Stimulated activated CD8-positive, alpha-beta memory T cell treated with anti-CD3 and anti-CD28 coated beads, Interleukin-2, amount 100 ng/mL, for 48 hours (primary cell): ENCODE results near the gene NACC1.
A peak's percentile ranks its signal among the peaks of the same experiment; 100 is the strongest.

Experiments used
- DNase-seq, 2 donors: peaks; one replicate each; pipeline ENCODE4 v3.0.0-alpha.2; 2020; ENCODE audit warnings: low read depth in 2 of 2

NACC1 gene

DNA sequence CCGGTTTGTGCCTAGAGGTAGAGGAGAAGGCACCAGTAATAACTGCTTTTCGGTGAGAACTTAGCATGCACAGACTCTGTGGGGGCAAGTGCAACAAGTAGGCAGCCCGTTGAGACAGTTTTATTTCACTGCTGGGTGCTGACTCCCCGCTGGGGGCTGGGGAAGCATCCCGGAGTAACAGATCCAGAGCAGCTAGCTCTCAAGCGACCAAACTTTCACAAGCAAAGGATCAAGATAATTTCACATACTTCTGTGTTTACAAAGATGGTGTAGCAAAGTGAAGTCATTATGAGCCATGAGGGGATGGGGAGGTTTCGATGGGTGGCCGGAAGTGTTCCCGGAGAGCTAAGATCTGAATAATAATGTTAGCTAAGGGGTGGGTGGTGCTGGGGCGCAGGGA is 2.8 kb downstream of the NACC1 start:
- no peak for DNase-seq

DNA sequence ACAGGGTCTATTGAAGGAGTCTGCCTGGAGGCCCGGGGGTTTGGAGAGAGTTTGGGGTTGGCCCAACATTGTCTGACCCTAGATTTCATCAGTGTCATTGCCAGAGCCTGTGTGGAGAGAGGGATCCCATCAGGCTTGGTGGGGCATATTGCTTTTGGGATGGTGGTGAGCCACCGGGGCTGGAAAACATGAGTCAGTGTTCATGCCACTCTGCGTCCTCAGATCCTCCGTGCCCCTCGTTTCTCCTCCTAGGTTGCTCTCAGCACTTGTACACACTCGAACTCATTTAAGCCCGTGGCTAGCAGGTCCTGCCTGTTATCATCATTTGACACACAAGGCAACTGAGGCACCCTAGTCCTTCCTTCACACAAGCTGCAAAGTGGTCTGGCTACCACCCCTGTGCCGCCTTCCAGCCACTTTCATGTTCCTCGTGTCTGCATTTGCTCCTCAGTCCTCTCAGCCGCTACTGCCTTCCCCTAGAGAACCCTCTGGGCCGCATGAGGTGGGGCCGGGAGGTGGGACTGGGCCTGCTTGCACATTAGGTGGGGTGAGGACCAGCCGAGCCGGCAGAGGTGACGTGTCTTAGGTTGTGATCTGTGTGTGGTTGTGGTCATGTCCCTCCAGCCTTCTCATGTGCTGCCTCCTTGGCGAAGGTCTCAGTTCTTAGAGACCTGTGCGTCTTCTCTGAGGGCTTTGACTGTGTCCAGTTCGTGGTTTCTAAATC is 3.6 kb downstream of the NACC1 start:
- no peak for DNase-seq

DNA sequence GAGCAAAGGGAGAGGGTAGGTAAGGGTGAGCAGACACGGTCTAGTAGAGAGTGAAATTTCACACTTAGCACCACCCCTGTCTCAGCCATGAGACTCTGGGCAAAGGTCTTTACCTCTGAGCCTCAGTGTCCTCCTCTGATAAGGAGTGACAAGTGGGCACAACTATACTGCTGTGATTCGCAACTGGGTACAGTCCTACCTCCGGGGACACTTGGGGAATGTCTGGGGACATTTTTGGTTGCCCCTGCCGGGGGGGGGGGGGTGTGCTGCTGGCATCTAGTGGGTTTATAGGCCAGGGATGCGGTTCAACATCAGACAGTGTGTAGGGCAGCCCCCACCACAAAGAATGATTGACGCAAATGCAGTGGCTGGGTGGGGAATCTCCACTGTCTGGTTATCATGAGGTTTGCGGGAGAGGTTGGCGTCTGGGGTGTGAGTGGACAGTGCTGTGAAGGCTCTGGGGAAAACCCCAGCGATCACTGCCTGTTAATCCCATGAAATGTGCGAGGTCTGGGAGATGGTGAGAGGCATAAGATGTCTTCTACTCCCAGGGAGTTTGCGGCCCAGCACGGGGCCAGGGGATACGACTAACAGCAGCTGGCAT is 4.3 kb downstream of the NACC1 start:
- no peak for DNase-seq

DNA sequence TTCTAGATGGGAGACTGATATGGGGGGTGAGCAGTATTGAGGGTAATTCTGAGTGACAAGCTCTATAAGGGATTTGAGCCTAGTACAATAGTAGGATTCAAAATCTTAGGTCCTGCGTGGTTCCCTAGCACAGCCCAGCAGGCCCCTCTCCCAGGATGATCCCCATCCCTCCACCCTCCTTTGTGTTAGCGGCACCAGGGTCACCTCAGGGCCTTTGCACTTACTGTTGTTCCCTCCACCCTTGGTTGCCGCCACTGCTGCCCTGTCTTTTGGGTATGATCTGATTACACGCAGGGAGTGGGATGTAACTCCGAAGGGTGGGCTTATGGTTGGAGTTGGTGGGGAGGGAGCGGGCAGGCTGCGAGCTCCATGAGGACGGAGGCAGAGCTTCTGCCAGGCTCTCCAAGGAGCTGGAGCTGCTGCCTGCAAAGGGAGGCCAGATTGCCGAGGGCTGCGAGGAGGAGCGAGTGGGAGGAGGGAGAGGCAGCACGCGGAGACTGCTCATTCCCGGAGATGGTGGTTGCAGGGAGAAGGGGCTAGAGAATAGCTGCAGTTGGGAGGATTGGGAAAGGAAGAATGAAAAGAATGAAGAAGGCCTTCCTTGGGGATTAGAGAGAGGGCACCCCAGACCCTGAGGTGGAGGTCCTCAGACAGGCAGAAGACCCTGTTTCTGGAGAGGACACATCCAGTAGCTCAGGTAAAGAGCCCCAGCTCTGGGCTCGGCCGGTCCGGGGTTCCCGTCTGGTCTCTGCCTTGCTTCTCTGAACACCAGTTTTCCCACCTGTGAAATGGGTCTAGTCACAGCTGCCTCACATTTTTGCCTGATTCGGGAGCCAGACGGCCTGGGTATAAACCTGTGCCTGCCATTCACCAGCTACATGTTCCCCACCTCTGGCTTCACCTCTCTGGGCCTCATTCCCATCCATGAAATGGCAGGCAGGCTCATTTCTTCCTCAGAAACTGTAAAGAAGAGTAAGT is 5.2 kb downstream of the NACC1 start:
- no peak for DNase-seq

DNA sequence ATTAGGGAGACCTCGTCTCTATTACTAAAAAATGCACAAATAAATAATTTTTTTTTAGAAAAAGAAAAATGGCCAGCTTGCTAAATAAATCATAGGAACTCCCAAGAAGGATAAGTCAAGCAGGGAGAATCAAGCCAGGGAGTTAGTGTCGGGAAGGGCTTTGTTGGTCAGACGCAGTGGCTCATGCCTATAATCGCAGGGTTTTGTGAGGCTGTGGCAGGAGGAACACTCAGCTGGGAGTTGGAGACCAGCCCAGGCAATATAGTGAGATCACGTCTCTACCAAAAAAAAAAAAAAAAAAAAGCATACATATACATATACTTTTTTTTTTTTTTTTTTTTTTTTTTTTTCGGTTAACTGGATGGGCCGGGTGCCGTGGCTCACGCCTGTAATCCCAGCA is 9.0 kb downstream of the NACC1 start:
- DNase-seq, result no peak

DNA sequence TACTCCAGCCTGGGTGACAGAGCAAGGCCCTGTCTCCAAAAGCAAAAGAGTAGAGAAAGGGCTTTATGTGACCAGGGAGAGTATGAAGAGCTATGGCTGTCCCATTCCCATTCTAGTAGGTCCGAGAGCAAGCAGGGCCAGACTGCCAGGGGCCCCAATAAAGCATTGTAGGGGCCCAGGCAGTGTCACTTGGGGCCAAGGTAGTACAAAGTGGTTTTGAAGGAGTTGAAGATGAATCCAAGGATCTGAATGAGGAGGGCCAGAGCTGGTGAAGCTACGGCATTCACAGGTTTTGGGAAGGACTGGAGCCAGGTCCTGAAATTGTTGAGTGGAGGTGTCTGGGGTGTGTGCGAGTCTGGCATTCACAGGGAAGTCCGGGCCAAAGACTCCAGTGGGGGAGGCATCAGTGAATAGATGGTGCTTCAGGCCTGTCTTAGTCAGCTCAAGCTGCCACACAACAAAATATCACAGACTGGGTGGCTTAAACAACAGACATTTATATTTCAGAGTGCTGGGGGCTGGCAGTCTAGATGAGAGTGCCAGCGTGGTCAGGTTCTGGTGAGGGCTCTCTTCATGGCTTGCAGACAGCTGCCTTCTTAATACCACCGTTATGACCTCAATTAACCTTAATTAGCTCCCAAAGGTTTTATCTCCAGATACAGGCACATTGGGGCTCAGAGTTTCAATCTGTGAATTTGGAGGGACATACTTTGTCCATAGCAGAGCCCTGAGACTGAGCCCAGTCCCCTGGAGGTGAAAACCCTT is 9.9 kb downstream of the NACC1 start:
- no peak for DNase-seq

DNA sequence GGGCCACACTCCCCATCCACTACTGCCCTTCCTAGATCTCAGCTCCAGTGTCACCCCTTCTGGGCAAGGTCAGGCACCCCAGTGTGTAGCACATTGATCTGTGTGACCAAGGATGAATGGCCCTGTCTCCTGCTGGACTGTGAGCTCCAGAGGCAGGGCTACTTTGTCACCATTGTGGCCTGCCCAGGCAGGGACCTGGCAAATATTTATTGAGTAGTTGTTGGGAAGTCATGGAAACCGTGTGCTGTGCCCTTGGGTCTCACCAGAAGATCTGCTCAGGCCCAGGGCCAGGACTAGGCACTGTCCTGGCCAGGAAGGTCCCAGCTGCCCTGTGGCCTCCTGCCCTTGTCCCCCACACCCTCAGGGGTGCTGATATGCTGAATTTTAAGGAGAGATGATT is 10.5 kb downstream of the NACC1 start:
- DNase-seq, result no peak

DNA sequence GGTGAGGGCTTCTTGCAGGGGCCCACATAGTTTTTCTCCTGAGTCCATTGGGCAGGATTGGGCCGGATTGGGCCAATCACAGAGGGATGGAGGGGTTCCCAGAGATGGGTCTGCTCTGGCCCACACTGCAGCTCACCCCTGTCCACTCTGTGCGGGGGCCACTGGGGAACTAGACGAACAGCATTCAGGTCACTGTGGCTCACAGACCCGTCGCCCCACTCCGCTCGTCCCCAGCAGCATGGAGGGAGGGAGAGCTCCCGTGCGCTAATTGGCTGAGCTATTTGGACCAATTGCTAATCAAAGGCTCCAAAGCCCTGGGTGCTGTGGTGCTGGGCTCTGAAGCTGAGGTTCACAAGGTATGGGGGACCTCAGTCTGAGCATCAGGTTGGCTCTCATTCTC is 11.3 kb downstream of the NACC1 start:
- no peak for DNase-seq

DNA sequence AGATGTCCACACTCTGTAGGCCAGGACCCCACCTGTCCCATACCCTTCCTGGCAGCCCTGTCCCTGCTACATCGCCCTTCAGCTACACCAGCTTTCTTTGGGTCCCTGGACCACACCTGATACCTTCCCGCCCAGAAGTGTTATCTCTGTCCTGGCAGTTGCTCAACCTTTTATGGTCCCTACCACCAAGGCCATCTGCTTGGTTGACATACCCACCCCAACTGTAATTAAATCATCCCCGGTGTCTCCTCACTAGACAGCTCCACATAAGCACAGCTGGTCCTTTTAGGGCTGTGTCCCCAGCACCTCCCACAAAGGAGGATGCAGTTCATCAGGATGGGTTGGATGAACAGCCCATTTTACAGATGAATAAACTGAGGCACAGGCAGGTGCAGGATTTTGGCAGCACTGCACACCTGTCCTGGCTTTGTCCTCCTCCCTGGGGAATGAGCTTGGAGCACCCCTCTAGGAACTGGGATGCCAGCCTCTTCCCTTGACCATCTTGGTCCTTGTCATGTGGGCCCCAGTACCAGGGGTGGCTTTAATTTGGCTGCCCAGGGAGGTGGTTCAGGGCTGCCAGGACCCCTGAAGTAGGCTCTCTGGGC is 12.9 kb downstream of the NACC1 start:
- no peak for DNase-seq

DNA sequence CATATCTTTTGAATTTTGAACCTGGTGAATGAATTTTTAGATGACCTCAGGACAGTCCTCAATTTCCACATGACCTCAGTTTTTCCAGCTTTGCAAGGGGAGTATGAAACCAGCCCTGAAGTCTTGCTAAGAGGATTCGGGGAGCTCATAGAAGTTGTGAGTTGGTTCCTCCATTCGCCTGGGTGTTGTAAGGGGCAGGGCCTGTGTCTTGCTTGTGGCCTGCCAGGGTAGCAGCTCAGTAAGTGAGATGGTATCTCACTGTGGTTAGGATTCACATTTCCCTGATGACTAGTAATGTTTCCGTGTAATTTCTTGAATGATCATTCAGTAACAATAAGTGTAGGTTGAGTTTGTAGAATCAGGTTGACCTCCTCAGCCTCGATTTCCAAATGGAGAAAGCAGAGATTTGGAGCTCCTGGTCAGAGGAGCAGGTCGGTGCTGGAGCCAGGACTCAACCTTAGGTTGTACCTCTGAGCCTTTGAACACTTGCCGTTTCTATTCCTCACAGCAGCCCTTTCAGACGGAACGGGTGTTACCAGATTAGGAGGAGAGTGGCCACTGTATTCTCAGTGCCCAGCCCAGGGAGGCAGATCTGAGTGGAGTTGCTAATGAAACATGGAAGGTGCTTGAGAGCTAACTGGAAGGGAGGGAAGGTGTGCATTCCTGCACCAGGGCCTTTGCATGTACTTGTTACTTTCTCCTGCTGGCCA is 14.6 kb downstream of the NACC1 start:
- DNase-seq, result peak in 1 of 2 donors; percentile 59

DNA sequence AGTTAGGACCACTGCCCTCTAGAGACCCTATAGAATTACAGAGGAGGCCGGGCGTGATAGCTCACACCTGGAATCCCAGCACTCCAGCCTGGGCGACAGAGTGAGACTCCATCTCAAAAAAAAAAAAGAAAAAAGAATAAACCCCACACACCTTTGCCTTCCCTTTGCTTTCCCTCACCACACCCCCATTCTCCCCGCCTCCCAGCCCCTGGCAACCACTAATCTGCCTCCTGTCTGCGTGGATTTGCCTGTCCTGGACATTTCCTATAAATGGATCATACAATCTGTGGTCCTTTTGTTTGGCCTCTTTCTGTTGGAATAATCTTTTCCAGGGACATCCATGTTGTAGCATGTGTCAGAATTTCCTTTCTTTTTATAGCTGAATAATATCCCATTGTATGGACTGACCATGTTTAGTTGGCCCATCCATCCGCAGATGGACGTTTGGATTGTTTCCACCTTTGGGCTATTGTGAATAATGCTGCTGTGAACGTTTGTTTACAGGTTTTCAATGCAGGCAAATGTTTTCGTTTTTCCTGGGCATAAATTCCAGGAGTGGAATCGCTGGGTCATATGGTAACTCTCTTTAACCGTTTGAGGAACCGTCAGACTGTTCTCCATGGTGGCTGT is 15.3 kb downstream of the NACC1 start:
- no peak for DNase-seq

DNA sequence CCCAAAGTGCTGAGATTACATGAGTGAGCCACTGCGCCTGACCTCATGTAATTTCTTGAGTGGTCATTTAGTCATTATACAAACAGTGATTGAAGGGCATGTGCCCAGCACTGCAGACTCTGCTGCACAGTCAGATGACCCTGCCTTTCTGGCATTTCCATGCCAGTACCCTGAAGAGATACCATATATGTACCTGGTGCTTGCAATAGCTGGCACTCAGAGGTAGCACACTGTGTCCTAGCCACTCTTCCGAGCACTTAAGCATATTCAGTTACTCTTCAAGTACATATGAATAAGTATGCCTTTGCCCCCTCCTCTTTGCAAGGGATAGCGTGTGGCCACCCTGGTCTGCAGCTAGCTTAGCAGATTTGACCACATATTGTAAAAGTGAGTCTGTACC is 16.6 kb downstream of the NACC1 start:
- no peak for DNase-seq

DNA sequence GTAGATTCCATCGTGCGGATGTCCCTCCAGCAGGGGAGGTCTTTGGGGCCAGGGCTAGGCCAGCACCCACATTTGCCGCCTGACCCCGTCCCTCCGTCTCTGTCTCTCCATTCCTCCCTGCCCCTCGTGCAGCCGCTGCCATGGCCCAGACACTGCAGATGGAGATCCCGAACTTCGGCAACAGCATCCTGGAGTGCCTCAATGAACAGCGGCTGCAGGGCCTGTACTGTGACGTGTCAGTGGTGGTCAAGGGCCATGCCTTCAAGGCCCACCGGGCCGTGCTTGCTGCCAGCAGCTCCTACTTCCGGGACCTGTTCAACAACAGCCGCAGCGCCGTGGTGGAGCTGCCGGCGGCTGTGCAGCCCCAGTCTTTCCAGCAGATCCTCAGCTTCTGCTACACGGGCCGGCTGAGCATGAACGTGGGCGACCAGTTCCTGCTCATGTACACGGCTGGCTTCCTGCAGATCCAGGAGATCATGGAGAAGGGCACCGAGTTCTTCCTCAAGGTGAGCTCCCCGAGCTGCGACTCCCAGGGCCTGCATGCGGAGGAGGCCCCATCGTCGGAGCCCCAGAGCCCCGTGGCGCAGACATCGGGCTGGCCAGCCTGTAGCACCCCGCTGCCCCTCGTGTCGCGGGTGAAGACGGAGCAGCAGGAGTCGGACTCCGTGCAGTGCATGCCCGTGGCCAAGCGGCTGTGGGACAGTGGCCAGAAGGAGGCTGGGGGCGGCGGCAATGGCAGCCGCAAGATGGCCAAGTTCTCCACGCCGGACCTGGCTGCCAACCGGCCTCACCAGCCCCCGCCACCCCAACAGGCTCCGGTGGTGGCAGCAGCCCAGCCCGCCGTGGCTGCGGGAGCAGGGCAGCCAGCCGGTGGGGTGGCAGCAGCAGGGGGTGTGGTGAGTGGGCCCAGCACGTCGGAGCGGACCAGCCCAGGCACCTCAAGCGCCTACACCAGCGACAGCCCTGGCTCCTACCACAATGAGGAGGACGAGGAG is 17.3 kb downstream of the NACC1 start:
- no peak for DNase-seq

DNA sequence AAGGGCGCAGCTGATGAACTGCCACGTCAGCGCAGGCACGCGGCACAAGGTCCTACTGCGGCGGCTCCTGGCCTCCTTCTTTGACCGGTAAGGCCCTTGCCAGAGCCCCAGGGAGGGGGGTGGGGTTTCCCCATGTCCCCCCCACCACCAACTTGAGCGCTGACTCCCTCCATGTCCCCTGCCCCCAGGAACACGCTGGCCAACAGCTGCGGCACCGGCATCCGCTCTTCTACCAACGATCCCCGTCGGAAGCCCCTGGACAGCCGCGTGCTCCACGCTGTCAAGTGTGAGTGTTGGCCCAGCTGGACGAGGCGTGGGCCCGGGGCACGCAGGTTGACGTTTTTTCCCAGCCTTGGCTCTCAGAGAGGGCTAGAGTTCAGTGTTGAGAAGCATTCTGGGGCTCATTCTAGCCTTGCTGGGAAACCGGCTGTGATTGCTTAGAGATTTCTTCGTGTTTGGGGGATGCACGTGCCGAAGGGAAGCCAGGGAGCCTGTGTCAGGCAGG is 19.3 kb downstream of the NACC1 start:
- DNase-seq, result no peak

DNA sequence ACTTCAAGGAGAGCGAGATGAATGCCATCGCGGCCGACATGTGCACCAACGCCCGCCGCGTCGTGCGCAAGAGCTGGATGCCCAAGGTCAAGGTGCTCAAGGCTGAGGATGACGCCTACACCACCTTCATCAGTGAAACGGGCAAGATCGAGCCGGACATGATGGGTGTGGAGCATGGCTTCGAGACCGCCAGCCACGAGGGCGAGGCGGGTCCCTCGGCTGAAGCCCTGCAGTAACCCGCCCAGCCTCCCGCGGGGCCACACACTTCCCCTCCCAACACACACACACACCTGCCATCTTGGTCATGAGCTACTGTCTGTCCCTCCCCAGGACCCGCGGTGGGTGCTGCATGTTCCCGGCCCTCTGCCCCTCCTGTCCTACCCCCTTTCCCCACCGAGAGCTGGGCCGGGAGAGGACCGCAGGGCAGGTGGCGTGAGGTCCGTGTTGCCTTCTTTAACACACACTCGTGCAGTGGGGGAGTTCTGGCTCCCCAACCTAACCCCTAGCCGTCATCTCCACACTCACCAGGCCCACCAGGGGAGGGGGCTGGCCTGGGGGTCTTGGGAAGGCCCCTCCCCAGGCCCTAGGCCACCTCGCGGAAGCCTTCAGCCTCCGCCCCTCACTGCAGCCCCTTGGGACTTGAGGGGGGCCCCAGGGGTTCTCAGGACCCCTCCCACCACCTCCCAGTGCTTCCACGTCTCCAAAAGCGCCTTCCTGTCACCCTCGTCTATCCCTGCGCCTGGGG is 20.3 kb downstream of the NACC1 start:
- DNase-seq, result no peak

DNA sequence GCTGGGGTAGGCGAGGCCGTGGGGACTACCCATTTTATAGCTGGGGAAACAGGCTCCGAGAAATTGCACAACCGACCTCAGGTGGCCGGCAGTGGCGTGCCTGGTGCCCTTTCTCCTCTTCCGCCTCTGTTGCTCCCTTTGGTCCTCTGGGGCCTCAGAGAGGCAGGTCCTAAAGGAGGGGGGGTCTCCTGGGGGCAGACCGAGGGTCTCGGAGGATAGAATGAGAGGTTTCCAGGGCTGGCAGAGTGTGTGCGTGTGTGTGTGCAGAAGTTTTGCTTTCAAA is 20.8 kb downstream of the NACC1 start:
- DNase-seq, result no peak

DNA sequence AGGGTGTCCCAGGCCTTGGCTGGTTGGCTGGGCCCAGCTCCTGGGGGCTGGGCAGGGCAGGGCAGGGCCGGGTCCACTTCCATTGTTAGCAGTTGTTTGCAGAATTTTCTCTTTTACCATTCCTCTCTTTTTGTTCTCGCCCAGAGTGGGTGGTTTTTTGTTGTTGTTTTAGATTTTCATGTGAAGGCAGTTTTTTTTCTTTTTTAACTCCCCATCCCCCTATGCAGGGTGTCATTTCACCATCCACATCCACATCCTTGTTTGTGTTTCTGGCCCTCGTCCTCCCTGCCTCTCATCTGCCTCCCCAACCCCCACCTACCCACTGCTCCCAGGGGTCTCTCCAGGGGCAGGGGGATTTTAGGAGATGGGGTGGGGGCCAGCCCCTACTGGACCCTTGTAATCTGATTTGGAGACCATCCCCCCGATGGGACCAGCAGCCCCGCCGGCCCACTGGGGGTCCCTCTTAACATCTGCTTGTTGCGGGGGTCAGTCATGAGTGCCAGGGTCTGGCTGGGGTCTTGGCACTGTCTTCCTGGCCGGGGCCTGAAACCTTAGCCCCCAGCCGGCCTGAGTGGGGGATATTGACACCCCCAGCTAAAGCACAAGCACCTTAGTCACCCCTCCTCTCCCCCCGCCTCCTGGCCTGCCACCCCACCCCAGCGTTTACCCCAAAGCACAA is 21.7 kb downstream of the NACC1 start:
- DNase-seq, result no peak
